ENCODE results near the gene WDR41. TPM values are rescaled to one million over a fixed set of nuclear protein-coding genes. Genes with fewer than 3 reads are reported as not detected.
"Not testable (repeated sequence)": the region's sequence is repeated elsewhere in the genome, so short reads cannot be mapped to it uniquely, and the experiment has no call there.

The WDR41 gene
- total RNA-seq, 3 donors from 2014 or later, result 49.8 to 75.2 (median 56.6) TPM

- no peak for DNase-seq (ENCODE audit: low spot score in 2 of 2)
- no peaks in the 10 kb centered on the region for H3K4me1 ChIP-seq
- H3K36me3 ChIP-seq, result no peaks in the 10 kb centered on the region
- H3K4me3 ChIP-seq, result no peak overlapping the region
- TF ChIP-seq POLR2A (IDR thresholded peaks at IDR 0.05), result no peak
- TF ChIP-seq, protein P1, sequence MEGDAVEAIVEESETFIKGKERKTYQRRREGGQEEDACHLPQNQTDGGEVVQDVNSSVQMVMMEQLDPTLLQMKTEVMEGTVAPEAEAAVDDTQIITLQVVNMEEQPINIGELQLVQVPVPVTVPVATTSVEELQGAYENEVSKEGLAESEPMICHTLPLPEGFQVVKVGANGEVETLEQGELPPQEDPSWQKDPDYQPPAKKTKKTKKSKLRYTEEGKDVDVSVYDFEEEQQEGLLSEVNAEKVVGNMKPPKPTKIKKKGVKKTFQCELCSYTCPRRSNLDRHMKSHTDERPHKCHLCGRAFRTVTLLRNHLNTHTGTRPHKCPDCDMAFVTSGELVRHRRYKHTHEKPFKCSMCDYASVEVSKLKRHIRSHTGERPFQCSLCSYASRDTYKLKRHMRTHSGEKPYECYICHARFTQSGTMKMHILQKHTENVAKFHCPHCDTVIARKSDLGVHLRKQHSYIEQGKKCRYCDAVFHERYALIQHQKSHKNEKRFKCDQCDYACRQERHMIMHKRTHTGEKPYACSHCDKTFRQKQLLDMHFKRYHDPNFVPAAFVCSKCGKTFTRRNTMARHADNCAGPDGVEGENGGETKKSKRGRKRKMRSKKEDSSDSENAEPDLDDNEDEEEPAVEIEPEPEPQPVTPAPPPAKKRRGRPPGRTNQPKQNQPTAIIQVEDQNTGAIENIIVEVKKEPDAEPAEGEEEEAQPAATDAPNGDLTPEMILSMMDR (IDR thresholded peaks at IDR 0.05), result no peak
- TF ChIP-seq POLR2AphosphoS5 (IDR thresholded peaks at IDR 0.05), result no peak
- intact Hi-C loops (cut with DNase I; ENCODE audit: low total_unique reads), result no loop called here
- H3K27me3 ChIP-seq, result no peaks in the 10 kb centered on the region
- H3K9me3 ChIP-seq, result no peaks in the 10 kb centered on the region
- H3K27ac ChIP-seq, result no peak overlapping the region
These were observed 7.9 kb upstream of the WDR41 start for GRCh38 chr5:77499973-77500372.

DNA sequence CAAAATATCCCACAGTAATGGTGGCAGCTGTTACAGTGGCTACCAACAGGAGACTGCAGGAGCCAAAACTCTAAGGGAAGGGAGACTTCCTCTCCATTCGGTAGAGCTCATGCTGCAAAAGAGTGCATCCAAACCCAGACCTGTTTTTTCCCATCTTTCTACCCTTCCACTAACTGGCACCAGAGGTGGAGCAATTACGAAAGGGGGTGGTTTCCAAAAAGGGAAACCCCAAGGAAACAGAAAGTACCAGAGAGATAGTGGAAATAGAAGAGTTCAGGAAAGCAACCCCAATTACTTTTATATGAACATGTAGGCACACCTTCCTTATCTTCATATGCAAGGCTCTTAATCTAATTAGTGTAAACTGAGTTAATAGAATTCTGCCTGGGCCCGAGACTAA, 7.3 kb upstream of the WDR41 start:
- Histone ChIP-seq H3K4me3 (no peak overlapping the region), H3K27me3 (no peaks in the 10 kb centered on the region), H3K4me1 (no peaks in the 10 kb centered on the region), H3K36me3 (no peaks in the 10 kb centered on the region), H3K9me3 (no peaks in the 10 kb centered on the region), H3K27ac (no peak overlapping the region)
- DNase-seq (ENCODE audit: low spot score in 2 of 2), result no peak
- intact Hi-C loops (cut with DNase I; ENCODE audit: low total_unique reads), result no loop called here
- TF ChIP-seq, protein P1 (IDR thresholded peaks at IDR 0.05), result no peak
- no peak for TF ChIP-seq POLR2AphosphoS5 (IDR thresholded peaks at IDR 0.05)
- no peak for TF ChIP-seq POLR2A (IDR thresholded peaks at IDR 0.05)

- no peaks in the 10 kb centered on the region for H3K36me3 ChIP-seq
- no peak overlapping the region for H3K27ac ChIP-seq
- H3K4me1 ChIP-seq, result no peaks in the 10 kb centered on the region
- no peak overlapping the region for H3K4me3 ChIP-seq
- no peak for DNase-seq (ENCODE audit: low spot score in 2 of 2)
- H3K9me3 ChIP-seq, result no peaks in the 10 kb centered on the region
- no peaks in the 10 kb centered on the region for H3K27me3 ChIP-seq
- TF ChIP-seq POLR2A (IDR thresholded peaks at IDR 0.05), result no peak
- TF ChIP-seq, protein P1 (IDR thresholded peaks at IDR 0.05), result no peak
- TF ChIP-seq POLR2AphosphoS5 (IDR thresholded peaks at IDR 0.05), result no peak
- intact Hi-C loops (cut with DNase I; ENCODE audit: low total_unique reads), result no loop called here
These were observed 6.8 kb upstream of the WDR41 start for GRCh38 chr5:77498952-77499351.

GRCh38 chr5:77494935-77495334, 2.8 kb upstream of the WDR41 start:
- TF ChIP-seq POLR2A (IDR thresholded peaks at IDR 0.05), result no peak
- H3K4me1 ChIP-seq, result no peaks in the 10 kb centered on the region

GRCh38 chr5:77492653-77493000, 511 bp upstream of the WDR41 start:
- H3K27me3 ChIP-seq, result no peaks in the 10 kb centered on the region
- peak overlapping the region; percentile 75 to 86 (median 85) for H3K4me3 ChIP-seq
- H3K4me1 ChIP-seq, result no peaks in the 10 kb centered on the region
- TF ChIP-seq, protein P1 (IDR thresholded peaks at IDR 0.05), result no peak
- TF ChIP-seq POLR2AphosphoS5 (IDR thresholded peaks at IDR 0.05) (no peak), POLR2A (IDR thresholded peaks at IDR 0.05) (no peak)
- H3K36me3 ChIP-seq, result no peaks in the 10 kb centered on the region
- peak overlapping the region; percentile 95 to 96 for H3K27ac ChIP-seq
- H3K9me3 ChIP-seq, result no peaks in the 10 kb centered on the region
- DNase-seq (ENCODE audit: low spot score in 2 of 2), result no peak
- intact Hi-C loops (cut with DNase I; ENCODE audit: low total_unique reads), result no loop called here

More at GRCh38 chr5:77494935-77495334, 2.8 kb upstream of the WDR41 start:
- H3K27me3 ChIP-seq, result no peaks in the 10 kb centered on the region
- H3K4me3 ChIP-seq, result no peak overlapping the region
- H3K27ac ChIP-seq, result no peak overlapping the region
- H3K36me3 ChIP-seq, result no peaks in the 10 kb centered on the region
- no peak for DNase-seq (ENCODE audit: low spot score in 2 of 2)
- intact Hi-C loops (cut with DNase I; ENCODE audit: low total_unique reads), result no loop called here
- H3K9me3 ChIP-seq, result no peaks in the 10 kb centered on the region

- H3K9me3 ChIP-seq; intact Hi-C loops (cut with DNase I; ENCODE audit: low total_unique reads); H3K27me3 ChIP-seq; H3K4me1 ChIP-seq; DNase-seq (ENCODE audit: low spot score in 2 of 2); H3K36me3 ChIP-seq: not testable (repeated sequence)
- peak overlapping the region; percentile 75 to 86 (median 85) for H3K4me3 ChIP-seq
- peak overlapping the region; percentile 95 to 96 for H3K27ac ChIP-seq
These were observed 1.3 kb downstream of the WDR41 start for GRCh38 chr5:77490741-77491344.
